Stimulated activated CD4-positive, alpha-beta T cell treated with anti-CD3 and anti-CD28 coated beads, Interleukin-2, amount 100 ng/mL, for 4 hours (primary cell): ENCODE data around the gene TRAF1.
A peak's percentile ranks its signal among the peaks of the same experiment; 100 is the strongest.

Experiments used
- DNase-seq: peaks from one replicate; pipeline ENCODE4 v3.0.0-alpha.2; 2020; ENCODE audit warnings: low read depth

Gene TRAF1

GRCh38 chr9:120905315-120906164, 21.1 kb downstream of the TRAF1 start:
- no peak for DNase-seq

GRCh38 chr9:120904978-120905301, 21.7 kb downstream of the TRAF1 start:
- DNase-seq = no peak

- DNase-seq = no peak
Observed at GRCh38 chr9:120904061-120904977, 22.3 kb downstream of the TRAF1 start.

- DNase-seq = no peak
Observed at GRCh38 chr9:120902569-120903535, 23.7 kb downstream of the TRAF1 start.

- DNase-seq = no peak
Observed at GRCh38 chr9:120901755-120902568, 24.6 kb downstream of the TRAF1 start.

GRCh38 chr9:120900824-120901223, 25.8 kb downstream of the TRAF1 start:
- no peak for DNase-seq

- no peak for DNase-seq
Observed at GRCh38 chr9:120899490-120900068, 27.0 kb downstream of the TRAF1 start.

- DNase-seq = no peak
Observed at GRCh38 chr9:120898396-120898795, 28.2 kb downstream of the TRAF1 start.

- no peak for DNase-seq
Observed at GRCh38 chr9:120895951-120896350, 30.6 kb downstream of the TRAF1 start.

- DNase-seq = no peak
Observed at GRCh38 chr9:120894321-120895148, 32.1 kb downstream of the TRAF1 start.

GRCh38 chr9:120893611-120894307, 32.8 kb downstream of the TRAF1 start:
- no peak for DNase-seq

- peak; percentile 64 for DNase-seq
Observed at GRCh38 chr9:120892748-120893610, 33.6 kb downstream of the TRAF1 start.

- no peak for DNase-seq
Observed at GRCh38 chr9:120891884-120892747, 34.5 kb downstream of the TRAF1 start.

GRCh38 chr9:120891245-120891883, 35.2 kb downstream of the TRAF1 start:
- peak; percentile 63 for DNase-seq

- DNase-seq = no peak
Observed at GRCh38 chr9:120890320-120891244, 36.0 kb downstream of the TRAF1 start.
